Amygdala (tissue), 56 donors: ENCODE measurements around the gene ACSM3.
"Not testable (repeated sequence)": the region's sequence is repeated elsewhere in the genome, so short reads cannot be mapped to it uniquely, and the experiment has no call there.

Experiments used
- DNase-seq, 56 donors: peaks; one replicate each; lab custom pipeline; 2025; lab: John Stamatoyannopoulos, UW

ACSM3 gene

DNA sequence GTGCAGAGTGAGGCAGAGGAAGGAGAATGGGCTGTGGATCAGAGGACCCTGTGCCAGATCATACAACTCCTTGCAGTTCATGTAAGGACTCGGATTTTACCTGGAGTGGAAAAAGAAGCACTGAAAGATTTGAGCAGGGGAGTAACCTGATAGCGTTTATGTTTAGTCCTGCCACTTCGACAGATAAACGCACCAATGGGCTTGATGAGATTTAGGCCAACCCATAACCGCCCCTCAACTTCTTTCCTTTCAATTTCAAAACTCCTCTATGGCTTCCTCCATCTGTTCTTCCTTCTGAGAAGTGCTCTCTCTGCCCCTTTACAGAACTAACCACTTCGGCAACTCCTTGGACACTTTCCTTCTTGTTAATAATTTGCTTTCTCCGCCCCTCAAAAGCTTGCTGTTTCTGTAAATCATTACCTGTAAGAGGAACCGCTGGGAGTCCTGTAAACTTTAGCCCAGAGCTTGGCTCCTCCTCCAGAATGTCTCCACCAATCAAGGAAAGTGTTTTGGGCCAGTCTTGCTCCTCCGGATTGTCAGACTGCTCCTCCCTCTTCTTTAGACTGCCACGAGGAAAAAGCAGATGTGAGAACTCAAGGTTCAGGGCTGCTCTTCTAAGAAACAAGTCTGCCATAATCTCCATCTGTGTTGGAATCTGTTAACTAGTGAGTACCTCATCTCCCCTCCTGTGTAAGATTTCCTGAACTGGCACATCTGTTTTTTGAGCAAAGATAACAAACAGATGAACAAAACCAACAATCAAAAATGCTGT, at the start of gene ACSM3:
Gene ACSM3, plus strand, starts transcription at position 554 of the 772 bp plus-strand sequence. CDS start 6,021 bp downstream, outside the sequence.
- DNase-seq: peak in 3 of 56 donors; percentile 1 to 51 (median 20)

GRCh38 chr16:20717718-20718117, 46.1 kb upstream of the ACSM3 start:
- not testable (repeated sequence) for DNase-seq

DNA sequence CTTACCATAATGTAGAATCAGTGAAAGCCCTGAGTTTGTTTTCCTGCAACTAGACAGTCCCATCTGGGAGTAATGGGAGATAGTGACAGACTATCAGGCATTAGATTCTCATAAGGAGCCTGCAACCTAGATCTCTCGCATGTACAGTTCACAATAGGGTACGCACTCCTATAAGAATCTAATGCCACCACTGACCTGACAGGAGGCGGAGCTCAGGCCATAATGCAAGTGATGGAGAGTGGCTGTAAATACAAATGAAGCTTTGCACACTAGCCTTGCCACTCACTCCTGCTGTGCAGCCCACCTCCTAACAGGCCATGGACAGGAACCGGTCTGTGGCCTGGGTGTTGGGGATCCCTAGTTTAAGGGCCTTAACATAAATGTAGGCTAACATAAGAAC, 43.6 kb upstream of the ACSM3 start:
- DNase-seq: no peak

- no peak for DNase-seq
Observed at GRCh38 chr16:20726661-20727060, 37.2 kb upstream of the ACSM3 start.

DNA sequence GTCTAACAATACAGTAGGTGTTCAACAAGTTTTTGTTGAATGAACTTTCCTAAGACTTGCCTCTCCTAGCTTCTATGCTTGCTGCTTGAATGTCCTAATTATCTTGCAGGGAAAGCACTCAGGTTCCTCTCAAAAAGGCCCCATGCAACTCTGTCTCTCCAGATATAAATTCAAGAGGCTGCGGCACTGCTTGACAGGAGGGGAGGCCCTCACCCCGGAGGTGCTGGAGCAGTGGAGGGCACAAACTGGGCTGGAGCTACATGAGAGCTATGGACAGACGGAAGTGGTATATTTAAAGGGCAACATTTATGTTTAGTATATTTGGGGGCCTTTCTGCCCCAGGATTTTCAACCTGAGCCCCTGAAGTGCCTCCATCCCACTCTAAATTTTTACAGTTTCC, 36.6 kb upstream of the ACSM3 start:
- no peak for DNase-seq

DNA sequence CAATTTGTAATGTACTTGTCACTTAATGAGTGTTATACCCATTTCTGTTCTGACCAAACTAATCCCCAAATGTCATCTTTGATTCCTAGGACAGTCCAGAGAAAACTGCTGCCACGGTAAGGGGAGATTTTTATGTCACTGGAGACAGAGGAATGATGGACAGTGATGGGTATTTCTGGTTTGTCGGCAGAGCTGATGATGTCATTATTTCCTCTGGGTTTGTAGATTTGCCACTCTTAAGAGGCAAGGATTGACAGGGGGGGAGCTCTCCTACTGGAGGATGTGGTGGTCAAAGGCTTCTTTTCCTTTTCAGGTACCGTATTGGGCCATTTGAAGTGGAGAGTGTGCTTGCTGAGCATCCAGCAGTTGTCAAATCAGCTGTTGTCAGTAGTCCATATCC, 34.7 kb upstream of the ACSM3 start:
- DNase-seq: no peak

DNA sequence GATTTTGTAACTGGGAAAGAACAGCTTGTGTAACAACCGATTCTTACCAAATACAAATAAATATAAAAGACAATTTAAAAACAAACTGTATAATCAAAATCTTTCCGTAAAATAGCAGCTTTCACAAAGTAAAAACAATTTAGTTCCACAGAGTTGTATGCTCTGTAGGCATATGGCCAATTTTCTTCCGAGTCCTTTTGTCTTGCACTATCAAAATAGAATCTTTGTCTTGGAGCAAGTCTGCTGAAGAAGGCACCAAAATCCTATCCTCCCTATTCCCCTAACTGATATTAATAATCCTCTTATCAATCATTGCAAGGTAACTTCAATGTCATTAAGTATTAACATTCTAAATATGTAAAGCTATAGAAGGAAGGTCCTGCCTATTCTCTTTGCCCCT, 29.8 kb upstream of the ACSM3 start:
- DNase-seq: no peak

GRCh38 chr16:20734782-20735181, 29.0 kb upstream of the ACSM3 start:
- no peak for DNase-seq

GRCh38 chr16:20735490-20735889, 28.3 kb upstream of the ACSM3 start:
- no peak for DNase-seq

DNA sequence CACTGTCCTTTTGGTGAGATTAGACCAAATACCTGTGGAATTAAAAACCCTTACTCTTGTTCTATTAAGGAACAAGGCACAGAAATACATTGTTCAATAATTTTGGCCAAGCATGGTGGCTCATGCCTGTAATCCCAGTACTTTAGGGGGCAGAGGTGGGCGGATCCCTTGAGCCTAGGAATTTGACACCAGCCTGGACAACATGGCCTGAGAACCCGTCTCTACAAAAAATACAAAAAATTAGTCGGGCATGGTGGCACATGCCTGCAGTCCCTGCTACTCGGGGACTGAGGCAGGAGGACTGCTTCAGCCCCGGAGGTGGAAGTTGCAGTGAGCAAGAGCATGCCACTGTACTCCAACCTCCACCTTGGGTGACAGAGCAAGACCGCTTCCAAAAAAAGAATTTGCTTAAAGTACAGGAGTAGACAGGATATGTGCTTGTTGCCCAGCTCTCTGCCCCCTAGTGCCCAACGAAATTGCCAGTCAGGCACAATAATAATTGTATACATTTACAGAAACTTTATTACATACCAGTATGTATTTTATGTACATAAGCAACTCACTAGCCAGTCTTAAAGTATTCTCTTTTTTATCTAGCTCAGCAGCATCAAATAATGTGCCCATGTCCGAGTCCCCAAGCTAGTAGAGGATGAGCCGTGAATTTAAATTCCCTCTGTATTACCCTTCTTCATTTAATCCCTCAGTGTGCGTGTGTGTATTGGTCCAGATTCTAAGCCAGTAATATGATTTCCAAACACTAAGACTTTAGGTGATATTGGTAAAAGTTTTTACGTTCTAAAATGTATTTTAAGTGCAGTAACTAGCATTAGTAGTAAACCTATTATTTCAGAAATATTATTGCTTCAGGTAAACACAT, 23.6 kb upstream of the ACSM3 start:
- DNase-seq: no peak

DNA sequence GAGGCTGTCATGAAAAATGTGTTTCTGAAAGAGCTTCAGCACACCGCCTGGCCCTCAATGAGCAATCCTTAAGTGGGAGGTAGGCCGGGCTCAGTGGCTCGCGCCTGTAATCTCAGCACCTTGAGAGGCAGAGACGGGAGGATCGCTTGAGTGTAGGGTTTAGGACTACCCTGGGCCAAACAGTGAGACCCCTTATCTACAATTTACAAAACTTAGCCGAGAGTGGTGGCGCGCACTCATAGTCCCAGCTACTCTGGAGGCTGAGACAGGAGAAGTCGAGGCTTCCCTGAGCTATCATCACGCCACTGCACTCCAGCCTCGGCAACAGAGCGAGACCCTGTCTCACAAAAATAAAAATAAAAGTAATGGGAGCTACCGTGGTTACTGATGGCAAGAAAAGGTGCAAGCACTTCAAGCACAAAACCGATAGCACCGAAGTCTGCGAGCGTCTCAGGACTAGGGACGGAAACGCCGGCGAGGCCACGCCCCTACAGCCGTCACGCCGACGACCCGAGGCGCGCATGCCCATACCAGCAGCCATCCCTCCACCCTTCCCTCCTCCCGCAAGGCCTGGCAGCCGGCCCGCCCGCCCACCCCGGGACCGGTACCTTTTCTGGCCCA, 22.8 kb upstream of the ACSM3 start:
- DNase-seq: peak in 55 of 56 donors; percentile 43 to 90 (median 80)

DNA sequence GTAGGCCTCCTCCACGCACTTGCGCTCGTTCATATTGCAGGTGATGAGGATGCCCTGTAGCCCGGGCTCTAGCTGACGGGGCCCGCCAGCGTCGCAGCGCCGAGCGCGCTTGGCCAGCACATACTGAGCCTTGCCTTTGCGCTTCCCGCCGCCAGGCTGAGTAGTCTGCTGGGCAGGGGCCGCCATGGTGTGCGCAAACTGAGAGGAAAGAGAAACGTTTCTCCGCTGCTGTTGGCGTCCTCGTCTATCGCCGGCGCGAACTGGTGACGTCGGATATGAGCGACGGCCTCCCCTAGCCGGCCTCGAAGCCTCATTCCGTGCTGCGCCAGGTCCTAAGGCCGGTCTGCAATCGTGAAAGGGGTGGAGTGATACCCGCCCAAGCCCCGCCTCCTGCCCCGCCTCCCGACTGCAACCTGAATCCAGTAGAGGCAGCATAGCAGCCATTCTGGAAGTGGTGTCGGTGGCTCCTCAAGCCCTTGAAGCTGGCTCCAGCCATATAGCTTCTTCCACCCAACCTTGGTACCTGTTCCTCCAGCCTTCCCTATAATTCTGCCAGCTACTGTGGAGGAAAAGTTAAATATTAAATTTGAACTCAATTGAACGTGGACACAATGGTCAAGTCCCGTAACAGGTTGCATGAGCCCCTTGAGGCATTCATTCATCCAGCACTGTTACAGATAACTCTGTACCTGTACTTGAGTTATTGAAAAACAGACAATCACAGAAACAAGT, 22.1 kb upstream of the ACSM3 start, which contains the start of gene THUMPD1:
Gene THUMPD1, minus strand, starts transcription at position 265 of the 732 bp plus-strand sequence. Its CDS starts 79 bp downstream, at position 186.
- DNase-seq: peak; percentile 43 to 96 (median 88)

- no peak for DNase-seq
Observed at GRCh38 chr16:20743591-20743990, 20.2 kb upstream of the ACSM3 start.

DNA sequence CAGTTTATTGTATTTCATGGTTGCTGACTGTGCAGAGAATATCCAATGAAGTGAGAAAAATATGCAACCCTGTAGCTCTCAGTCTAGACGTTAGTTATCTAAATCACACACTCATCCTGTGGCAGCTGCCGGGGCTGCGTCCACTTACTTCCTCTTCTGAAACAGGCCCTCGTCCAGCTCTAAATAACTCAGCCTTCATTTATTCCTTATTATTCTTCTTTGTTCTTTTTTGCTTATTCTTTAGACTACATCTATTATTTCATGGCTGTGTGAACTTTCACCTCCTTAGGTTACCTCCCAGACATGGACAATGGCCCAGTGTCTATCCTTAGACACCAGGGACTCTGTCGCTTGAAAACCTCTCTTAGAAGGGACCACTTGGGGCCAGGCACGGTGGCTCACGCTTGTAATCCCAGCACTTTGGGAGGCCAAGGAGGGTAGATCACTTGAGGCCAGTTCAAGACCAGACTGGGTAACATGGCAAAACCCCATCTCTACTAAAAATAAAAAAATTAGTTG, 18.8 kb upstream of the ACSM3 start:
- no peak for DNase-seq

DNA sequence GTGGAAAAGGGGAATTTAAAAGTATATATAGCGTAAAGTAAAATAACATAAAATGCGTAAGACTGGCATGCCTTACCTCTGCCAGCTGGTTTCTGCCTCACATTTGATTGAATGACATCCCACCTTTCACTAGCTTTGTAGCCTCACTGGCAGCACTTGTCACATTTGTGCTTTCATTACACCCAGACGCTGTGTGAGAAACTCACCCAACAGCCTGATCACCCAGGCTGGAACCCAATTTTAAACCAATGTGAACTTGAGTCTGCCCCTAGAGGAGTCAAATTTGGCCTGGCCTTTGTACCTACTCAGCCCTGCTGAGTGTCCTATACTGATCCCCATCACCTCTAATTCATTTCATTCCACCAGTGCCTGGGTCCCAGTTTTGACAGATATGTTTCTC, 17.4 kb upstream of the ACSM3 start:
- DNase-seq: no peak

GRCh38 chr16:20747030-20747816, 16.6 kb upstream of the ACSM3 start:
- DNase-seq: no peak

- DNase-seq: no peak
Observed at GRCh38 chr16:20749474-20749873, 14.3 kb upstream of the ACSM3 start.

DNA sequence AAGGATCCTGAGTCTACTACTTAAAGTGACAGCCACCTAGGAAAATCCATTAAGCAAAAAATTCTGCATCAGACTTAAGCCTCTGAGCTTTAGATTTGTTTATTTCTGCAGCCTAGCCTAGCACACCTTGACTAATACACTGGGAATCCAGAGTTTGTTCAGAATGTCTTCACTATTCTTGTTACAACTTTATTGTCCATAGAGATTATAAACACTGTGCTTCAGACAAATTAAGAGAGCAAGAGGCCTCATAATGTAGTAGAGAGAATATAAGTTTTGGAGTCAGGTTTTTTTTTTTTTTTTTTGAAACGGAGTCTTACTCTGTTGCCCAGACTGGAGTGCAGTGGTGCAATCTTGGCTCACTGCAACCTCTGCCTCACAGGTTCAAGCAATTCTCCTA, 13.3 kb upstream of the ACSM3 start:
- DNase-seq: no peak

- no peak for DNase-seq
Observed at GRCh38 chr16:20753727-20754126, 10.1 kb upstream of the ACSM3 start.
